K562 (cell line): ENCODE data around the gene PITPNM3. TPM values are rescaled to one million over a fixed set of nuclear protein-coding genes. Genes with fewer than 3 reads are reported as not detected.

ENCODE experiments used
- ATAC-seq: fragments of 200-7000 bp; cut with Tn5 transposase; 3 replicates; pipeline ENCODE4 v1.9.1; 2020; ENCODE audit warnings: moderate library complexity
- BruUV-seq: library from RNA; stranded (reverse); fragments of 400-500 nt; replicated peaks from 2 replicates; lab custom pipeline; 2021; lab: Mats Ljungman, UMichigan
- CTCF ChIA-PET: fragments of 300-600 bp; formaldehyde crosslinking; extraction: SDS; loops from one replicate; lab custom pipeline; 2021; ENCODE audit warnings: low intra/inter-chr PET ratio; lab: Yijun Ruan, JAX
- POLR2A ChIA-PET: fragments of 300-600, 350-650 bp; sonication (Branson Sonifier 250); formaldehyde crosslinking; extraction: SDS; loops from one replicate; lab custom pipeline; 2021; ENCODE audit warnings: antibody characterized with exemption, inconsistent platforms; lab: Yijun Ruan, JAX
- DNase-seq, 4 experiments: peaks; one replicate each; pipeline versions ENCODE4 v3.0.0 to v3.0.0-alpha.2; 2011 to 2018; ENCODE audit warnings: low spot score in 3 of 4, mixed read lengths in 3 of 4; ENCODE audit errors: extremely low read depth in 1 of 4
- FAIRE-seq: peaks from 2 replicates; lab custom pipeline; 2011; peaks lifted over from hg19 to GRCh38; lab: Jason Lieb, UNC
- H2AFZ ChIP-seq: 2 replicates; pipeline ENCODE4 v1.6.0; 2011; ENCODE audit warnings: low read depth, low read length, control low read depth, inconsistent platforms
- H3K27ac ChIP-seq: fragments of 200-600 bp; 3 replicates; pipeline ENCODE4 v1.8.0; 2011; ENCODE audit warnings: low read depth, mild to moderate bottlenecking, control low read depth, inconsistent platforms, low read length, moderate library complexity, mixed read lengths; ENCODE audit errors: extremely low read depth
- H3K27me3 ChIP-seq, 2 experiments: fragments of 300-600 bp in 1 of 2; 2 replicates in 1 of 2; 3 replicates in 1 of 2; pipeline versions ENCODE4 v1.6.0 to v1.8.0; 2011; ENCODE audit warnings: inconsistent platforms in 2 of 2, low read length in 2 of 2, mild to moderate bottlenecking in 1 of 2, mixed read lengths in 1 of 2, moderate library complexity in 1 of 2; ENCODE audit not compliant: control insufficient read depth in 2 of 2, insufficient read depth in 2 of 2
- H3K36me3 ChIP-seq: fragments of 300-600 bp; 3 replicates; pipeline ENCODE4 v1.8.0; 2011; ENCODE audit warnings: mild to moderate bottlenecking, low read length, inconsistent platforms; ENCODE audit not compliant: control insufficient read depth, insufficient read depth
- H3K4me1 ChIP-seq, 2 experiments: fragments of 200-600 bp in 1 of 2; replicated peaks in 1 of 2; 2 replicates in 1 of 2; 3 replicates in 1 of 2; pipeline versions ENCODE4 v1.5.1 to v1.8.0; 2011; ENCODE audit warnings: inconsistent platforms in 2 of 2, low read length in 2 of 2, mild to moderate bottlenecking in 1 of 2, mixed read lengths in 1 of 2, moderate library complexity in 1 of 2; ENCODE audit not compliant: control insufficient read depth in 2 of 2, insufficient read depth in 2 of 2
- H3K4me2 ChIP-seq: 2 replicates; pipeline ENCODE4 v1.6.1; 2011; ENCODE audit warnings: low read length, control low read depth, inconsistent platforms, mixed read lengths; ENCODE audit not compliant: insufficient read depth
- H3K4me3 ChIP-seq: fragments of 200-600 bp; sonication (generic), shearing (Covaris generic); 2 replicates; pipeline ENCODE4 v1.5.1; 2016; ENCODE audit warnings: control low read depth, inconsistent platforms
- H3K79me2 ChIP-seq: fragments of 200-600 bp; 3 replicates; pipeline ENCODE4 v1.8.0; 2011; ENCODE audit warnings: low read length, inconsistent platforms; ENCODE audit not compliant: control insufficient read depth, insufficient read depth
- H3K9ac ChIP-seq, 2 experiments: 2 replicates each; pipeline versions ENCODE4 v1.6.0 to v1.6.1; 2011; ENCODE audit warnings: low read depth in 2 of 2, low read length in 2 of 2, control low read depth in 1 of 2, inconsistent platforms in 1 of 2, mild to moderate bottlenecking in 1 of 2, mixed read lengths in 1 of 2; ENCODE audit not compliant: insufficient read depth in 1 of 2
- H3K9me1 ChIP-seq: one replicate; pipeline ENCODE4 v1.6.0; 2011; ENCODE audit warnings: inconsistent platforms, mild to moderate bottlenecking, low read length, moderate library complexity; ENCODE audit not compliant: control insufficient read depth, insufficient read depth
- H3K9me3 ChIP-seq: replicated peaks from 2 replicates; pipeline ENCODE4 v1.5.1; 2011; ENCODE audit warnings: low read depth, low read length, inconsistent platforms; ENCODE audit not compliant: control insufficient read depth, insufficient read depth
- H4K20me1 ChIP-seq: replicated peaks from 2 replicates; pipeline ENCODE4 v1.6.1; 2011; ENCODE audit warnings: low read length, inconsistent platforms, mixed read lengths; ENCODE audit not compliant: control insufficient read depth, insufficient read depth
- ADNP ChIP-seq: fragments of 200-800 bp; sonication (Bioruptor generic); IDR thresholded peaks from 2 replicates; pipeline ENCODE4 v1.6.1; 2016; ENCODE audit warnings: missing genetic modification characterization, missing compliant biosample characterization
- BCOR ChIP-seq: fragments of 450-650 bp; IDR thresholded peaks from 2 replicates; pipeline ENCODE4 v1.6.1; 2016
- C11orf30 ChIP-seq: fragments of 450-650 bp; IDR thresholded peaks from 2 replicates; pipeline ENCODE4 v1.6.1; 2016; ENCODE audit warnings: low read depth, mild to moderate bottlenecking
- CREB3 ChIP-seq: fragments of 450-650 bp; conservative IDR thresholded peaks from 2 replicates; pipeline ENCODE4 v1.6.1; 2016; ENCODE audit warnings: missing genetic modification characterization, low read depth, mild to moderate bottlenecking, missing compliant biosample characterization, moderate library complexity
- FIP1L1 ChIP-seq: fragments of 200-400 bp; formaldehyde crosslinking; IDR thresholded peaks from 2 replicates; pipeline ENCODE4 v1.6.1; 2018; ENCODE audit warnings: mild to moderate bottlenecking, low read depth, low read length; ENCODE audit not compliant: poor library complexity, severe bottlenecking
- FOSL1 ChIP-seq: fragments of 200-800 bp; sonication (Bioruptor generic); conservative IDR thresholded peaks from 2 replicates; pipeline ENCODE4 v1.6.1; 2016; ENCODE audit warnings: missing genetic modification characterization, missing compliant biosample characterization
- FOXM1 ChIP-seq, 2 experiments: fragments of 450-650 bp in 1 of 2; sonication (generic) in 1 of 2; formaldehyde crosslinking in 1 of 2; IDR thresholded peaks; 2 replicates each; pipeline versions ENCODE4 v1.6.1 to v1.9.0; 2017 to 2022; ENCODE audit warnings: low read depth in 2 of 2, mild to moderate bottlenecking in 2 of 2, missing genetic modification reagents in 1 of 2, moderate library complexity in 1 of 2
- HDGF ChIP-seq: fragments of 450-650 bp; IDR thresholded peaks from 2 replicates; pipeline ENCODE4 v1.6.1; 2016
- HNRNPH1 ChIP-seq: fragments of 200-400 bp; formaldehyde crosslinking; optimal IDR thresholded peaks from 2 replicates; pipeline ENCODE3; 2017; ENCODE audit warnings: low read depth, mild to moderate bottlenecking, low read length, moderate library complexity
- KLF6 ChIP-seq: fragments of 250-450 bp; sonication (Bioruptor Pico); IDR thresholded peaks from 2 replicates; pipeline ENCODE4 v1.4.0; 2020; ENCODE audit warnings: mild to moderate bottlenecking, moderate library complexity, borderline replicate concordance
- MAFG ChIP-seq: fragments of 450-650 bp; conservative IDR thresholded peaks from 2 replicates; pipeline ENCODE4 v1.6.1; 2016; ENCODE audit warnings: missing genetic modification characterization, missing compliant biosample characterization
- POLR3A ChIP-seq: IDR thresholded peaks from 2 replicates; pipeline ENCODE4 v1.6.1; 2011; ENCODE audit warnings: borderline replicate concordance, mild to moderate bottlenecking, moderate library complexity; ENCODE audit not compliant: insufficient read length, insufficient read depth; ENCODE audit errors: extremely low read depth
- RB1 ChIP-seq: fragments of 450-650 bp; IDR thresholded peaks from 2 replicates; pipeline ENCODE4 v1.6.1; 2017; ENCODE audit warnings: low read depth, mild to moderate bottlenecking
- RBM25 ChIP-seq: fragments of 200-400 bp; formaldehyde crosslinking; IDR thresholded peaks from 2 replicates; pipeline ENCODE4 v1.6.1; 2018; ENCODE audit warnings: low read length, low read depth, moderate library complexity; ENCODE audit not compliant: severe bottlenecking
- SRSF3 ChIP-seq: fragments of 200-400 bp; formaldehyde crosslinking; IDR thresholded peaks from 2 replicates; pipeline ENCODE4 v1.6.1; 2016; ENCODE audit warnings: mild to moderate bottlenecking, low read length, moderate library complexity; ENCODE audit not compliant: insufficient read depth
- TCF7 ChIP-seq: sonication (generic); IDR thresholded peaks from 2 replicates; pipeline ENCODE4 v1.6.1; 2016; ENCODE audit warnings: antibody characterized with exemption, borderline replicate concordance
- YBX1 ChIP-seq: fragments of 450-650 bp; IDR thresholded peaks from 2 replicates; pipeline ENCODE4 v1.7.1; 2016; ENCODE audit warnings: mild to moderate bottlenecking
- ZBTB1 ChIP-seq: sonication (generic); formaldehyde crosslinking; IDR thresholded peaks from 2 replicates; pipeline ENCODE4 v1.8.1; 2023; ENCODE audit warnings: missing genetic modification reagents, low read depth, mild to moderate bottlenecking, borderline replicate concordance
- ZNF282 ChIP-seq: sonication (generic); formaldehyde crosslinking; IDR thresholded peaks from 2 replicates; pipeline ENCODE4 v1.8.1; 2023; ENCODE audit warnings: missing genetic modification reagents
- ZNF316 ChIP-seq: fragments of 450-650 bp; IDR thresholded peaks from 2 replicates; pipeline ENCODE4 v1.6.1; 2016
- ZNF398 ChIP-seq: fragments of 250-450 bp; sonication (Bioruptor Pico); IDR thresholded peaks from 2 replicates; pipeline ENCODE4 v1.8.0; 2021; ENCODE audit warnings: moderate library complexity, mild to moderate bottlenecking, inconsistent platforms
- whole genome bisulfite sequencing: fragments of 100-300 bp; shearing (Covaris generic); methylation state at CpG from one replicate; pipeline ENCODE4 v1.1.6; 2016; ENCODE audit warnings: low coverage, mixed read lengths; ENCODE audit not compliant: insufficient coverage; ENCODE audit errors: missing lambda C conversion rate; 5-methylcytosine and 5-hydroxymethylcytosine counted together
- in situ Hi-C: fragments of 300-500 bp; cut with MboI; formaldehyde crosslinking; loops from 4 replicates; pipeline ENCODE4 v1.15.0; 2018; ENCODE audit warnings: inconsistent platforms, mixed read lengths
- intact Hi-C: fragments of 100-400 bp; cut with micrococcal nuclease; formaldehyde crosslinking; loops from 2 replicates; pipeline ENCODE4 v1.14.2; 2022
- polyA plus RNA-seq, 8 experiments: library from polyadenylated mRNA; depleted of rRNA in 4 of 8; stranded (reverse) in 5 of 8; unstranded in 3 of 8; fragments of >200 nt; fragmentation: Nextera tagmentation in 2 of 8; fragmentation: Illumina TruSeq in 1 of 8; extraction: Ambion mirVana in 2 of 8; extraction: Trizol in 1 of 8; gene quantifications; 2 replicates each; pipeline versions ENCODE4 v1.2.1 to v1.2.3, GENCODE V29; 2011 to 2014; ENCODE audit warnings: inconsistent platforms in 1 of 8, missing spikeins in 1 of 8
- total RNA-seq, 7 experiments: library from RNA; depleted of rRNA in 6 of 7; stranded (reverse); fragments of >200 nt in 6 of 7; fragmentation: Illumina TruSeq in 2 of 7; extraction: Trizol in 2 of 7; gene quantifications; 2 replicates each; pipeline versions ENCODE4 v1.2.1 to v1.2.3, GENCODE V29; 2011 to 2021; ENCODE audit warnings: low replicate concordance in 1 of 7

PITPNM3 gene
- total and polyA plus RNA-seq, 9 of the 15 experiments (the other 6 are each of a cell fraction or from before 2014, with no cell fraction given) = 0.14 to 0.38 (median 0.22) TPM; not detected in 2

GRCh38 chr17:6573982-6574686 is 17.8 kb upstream of the PITPNM3 start:
- Histone ChIP-seq H2AFZ (no peak overlapping the region), H3K9me1 (peaks cover 3% of the 10 kb centered on the region), H3K9ac (no peak overlapping the region), H3K79me2 (no peaks in the 10 kb centered on the region), H4K20me1 (no peaks in the 10 kb centered on the region), H3K4me2 (no peak overlapping the region), H3K27me3 (no peaks in the 10 kb centered on the region), H3K36me3 (peaks cover 5% of the 10 kb centered on the region; the same call in 2 of the 3 replicates), H3K27ac (no peak overlapping the region), H3K4me1 (peaks cover 15 to 19% of the 10 kb centered on the region in 2 experiments), H3K9me3 (no peaks in the 10 kb centered on the region), H3K4me3 (no peak overlapping the region)
- ChIA-PET CTCF (no interaction called here), POLR2A (no interaction called here)
- intact Hi-C loops (no loop called here), in situ Hi-C loops (no loop called here)
- no peak for DNase-seq
- WGBS = 85% methylated on average over 13 of the region's 13 CpGs
- no peak for FAIRE-seq
- no TSS peak for BruUV-seq
- no peak for ATAC-seq
- TF ChIP-seq C11orf30 (peak; percentile 46; the same call in 1 of the 2 replicates), TCF7 (no peak), ADNP (tag) (peak; percentile 46; the same call in 1 of the 2 replicates), RB1 (no peak), FIP1L1 (no peak), POLR3A (no peak), HNRNPH1 (no peak), YBX1 (no peak), HDGF (no peak), BCOR (peak; percentile 39; the same call in 1 of the 2 replicates), ZNF282 (CRISPR knock-in tag) (no peak), FOXM1 (IDR thresholded peaks at IDR 0.05; ENCODE audit: low read depth) (no peak), FOXM1 (CRISPR knock-in tag; IDR thresholded peaks at IDR 0.05; ENCODE audit: low read depth) (no peak), KLF6 (no peak), CREB3 (tag) (no peak), ZBTB1 (no peak), RBM25 (peak; percentile 74), MAFG (tag) (0 out of 2 replicates have a peak, but pooled peaks have one; percentile 13), SRSF3 (no peak), ZNF316 (peak; percentile 66), FOSL1 (tag) (no peak), ZNF398 (CRISPR knock-in tag) (no peak)
